Caco-2 (cell line): Measurements from ENCODE around the gene COL4A2. TPM values are rescaled to one million over a fixed set of nuclear protein-coding genes. Genes with fewer than 3 reads are reported as not detected.

Source experiments
- BruUV-seq: library from RNA; stranded (reverse); fragments of 400-500 nt; replicated peaks from 2 replicates; lab custom pipeline; 2021; lab: Mats Ljungman, UMichigan
- CTCF ChIA-PET: fragments of 300-600 bp; sonication (Branson Sonifier 250); formaldehyde crosslinking; loops from one replicate; lab custom pipeline; 2022; ENCODE audit warnings: antibody characterized with exemption; lab: Charles Lee
- POLR2A ChIA-PET: fragments of 300-600 bp; sonication (Branson Sonifier 250); formaldehyde crosslinking; loops from one replicate; lab custom pipeline; 2022; ENCODE audit warnings: antibody characterized with exemption; lab: Charles Lee
- DNase-seq, 2 experiments: peaks; one replicate each; pipeline versions ENCODE4 v3.0.0 to v3.0.0-alpha.2; 2020 to 2022
- H3K27me3 ChIP-seq: replicated peaks from 2 replicates; pipeline ENCODE4 v1.6.0; 2011; ENCODE audit warnings: low read length; ENCODE audit not compliant: control insufficient read depth, insufficient read depth
- H3K36me3 ChIP-seq: 2 replicates; pipeline ENCODE4 v1.5.1; 2011; ENCODE audit warnings: low read length; ENCODE audit not compliant: control insufficient read depth, insufficient read depth
- H3K4me1 ChIP-seq: fragments of 250-450 bp; sonication (Bioruptor Pico); 2 replicates; pipeline ENCODE4 v1.5.1; 2020; ENCODE audit warnings: mild to moderate bottlenecking
- H3K4me3 ChIP-seq: 2 replicates; pipeline ENCODE4 v1.5.1; 2011; ENCODE audit warnings: low read depth, mild to moderate bottlenecking, control low read depth, low read length
- H3K9me3 ChIP-seq: fragments of 250-450 bp; sonication (Bioruptor Pico); 2 replicates; pipeline ENCODE4 v1.5.1; 2020; ENCODE audit warnings: mild to moderate bottlenecking, moderate library complexity
- H3K27ac Mint-ChIP-seq: one replicate; pipeline ENCODE4 v1.8.0; 2022; ENCODE audit warnings: mixed read lengths; ENCODE audit not compliant: unreplicated experiment
- H3K27me3 Mint-ChIP-seq: one replicate; pipeline ENCODE4 v1.8.0; 2022; ENCODE audit warnings: mixed read lengths; ENCODE audit not compliant: insufficient read depth, unreplicated experiment
- H3K36me3 Mint-ChIP-seq: one replicate; pipeline ENCODE4 v1.8.0; 2022; ENCODE audit warnings: mild to moderate bottlenecking, mixed read lengths; ENCODE audit not compliant: insufficient read depth, unreplicated experiment
- H3K4me1 Mint-ChIP-seq: one replicate; pipeline ENCODE4 v1.8.0; 2022; ENCODE audit warnings: low read depth, mixed read lengths; ENCODE audit not compliant: unreplicated experiment
- H3K4me3 Mint-ChIP-seq: one replicate; pipeline ENCODE4 v1.8.0; 2022; ENCODE audit warnings: mild to moderate bottlenecking, moderate library complexity, mixed read lengths; ENCODE audit not compliant: unreplicated experiment
- H3K9me3 Mint-ChIP-seq: one replicate; pipeline ENCODE4 v1.8.0; 2022; ENCODE audit warnings: mixed read lengths; ENCODE audit not compliant: unreplicated experiment
- intact Hi-C: fragments of 100-400 bp; cut with micrococcal nuclease; formaldehyde crosslinking; loops from one replicate; pipeline ENCODE4 v1.10.0; 2022; ENCODE audit not compliant: unreplicated experiment
- total RNA-seq: library from RNA; stranded (reverse); gene quantifications from 2 replicates; pipeline ENCODE4 v1.2.3, GENCODE V29; 2022
- TF ChIP-seq, protein P1 (sequence below), 2 experiments: fragments of 200-600 bp in 1 of 2; IDR thresholded peaks; 1 replicate in 1 of 2; 2 replicates in 1 of 2; pipeline versions ENCODE4 v1.5.1 to v1.8.0; 2011 to 2022; ENCODE audit warnings: antibody characterized with exemption in 1 of 2, control low read depth in 1 of 2, inconsistent platforms in 1 of 2, low read depth in 1 of 2, low read length in 1 of 2, mild to moderate bottlenecking in 1 of 2, moderate library complexity in 1 of 2; ENCODE audit not compliant: insufficient read depth in 1 of 2, severe bottlenecking in 1 of 2, unreplicated experiment in 1 of 2

Gene COL4A2
- total RNA-seq, 1 experiment from 2014 or later = 19.2 TPM

DNA sequence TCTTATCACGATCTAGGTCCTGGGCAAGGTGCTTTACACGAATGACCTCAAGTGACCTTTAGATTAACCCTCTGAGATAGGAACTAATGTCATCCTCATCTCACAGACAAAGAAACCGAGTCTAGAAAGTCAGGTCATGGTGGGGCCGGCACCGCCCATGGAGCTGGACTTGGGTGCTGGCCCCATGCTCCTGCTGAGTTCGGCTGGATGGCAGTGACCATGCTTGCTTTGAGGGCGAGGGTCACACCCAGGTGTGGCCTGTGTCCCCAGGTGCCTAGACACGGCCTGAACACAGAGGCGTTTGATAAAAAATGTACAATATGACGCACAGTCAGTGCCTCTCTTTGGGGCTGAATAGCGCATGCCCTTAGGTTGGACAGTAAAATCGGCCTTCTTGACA, 26.8 kb downstream of the COL4A2 start:
- Histone ChIP-seq H3K9me3 (no peaks in the 10 kb centered on the region), H3K4me3 (no peak overlapping the region), H3K36me3 (no peaks in the 10 kb centered on the region), H3K4me1 (0 out of 2 replicates have a peak, but pooled peaks cover 5% of the 10 kb centered on the region), H3K27me3 (no peaks in the 10 kb centered on the region)
- Mint-ChIP-seq H3K4me3 (no peak overlapping the region), H3K27ac (no peak overlapping the region), H3K4me1 (no peaks in the 10 kb centered on the region), H3K9me3 (no peaks in the 10 kb centered on the region), H3K27me3 (no peaks in the 10 kb centered on the region), H3K36me3 (no peaks in the 10 kb centered on the region)
- no TSS peak for BruUV-seq
- ChIA-PET CTCF (no interaction called here), POLR2A (no interaction called here)
- intact Hi-C loops = no loop called here
- DNase-seq = no peak
- TF ChIP-seq, protein P1, sequence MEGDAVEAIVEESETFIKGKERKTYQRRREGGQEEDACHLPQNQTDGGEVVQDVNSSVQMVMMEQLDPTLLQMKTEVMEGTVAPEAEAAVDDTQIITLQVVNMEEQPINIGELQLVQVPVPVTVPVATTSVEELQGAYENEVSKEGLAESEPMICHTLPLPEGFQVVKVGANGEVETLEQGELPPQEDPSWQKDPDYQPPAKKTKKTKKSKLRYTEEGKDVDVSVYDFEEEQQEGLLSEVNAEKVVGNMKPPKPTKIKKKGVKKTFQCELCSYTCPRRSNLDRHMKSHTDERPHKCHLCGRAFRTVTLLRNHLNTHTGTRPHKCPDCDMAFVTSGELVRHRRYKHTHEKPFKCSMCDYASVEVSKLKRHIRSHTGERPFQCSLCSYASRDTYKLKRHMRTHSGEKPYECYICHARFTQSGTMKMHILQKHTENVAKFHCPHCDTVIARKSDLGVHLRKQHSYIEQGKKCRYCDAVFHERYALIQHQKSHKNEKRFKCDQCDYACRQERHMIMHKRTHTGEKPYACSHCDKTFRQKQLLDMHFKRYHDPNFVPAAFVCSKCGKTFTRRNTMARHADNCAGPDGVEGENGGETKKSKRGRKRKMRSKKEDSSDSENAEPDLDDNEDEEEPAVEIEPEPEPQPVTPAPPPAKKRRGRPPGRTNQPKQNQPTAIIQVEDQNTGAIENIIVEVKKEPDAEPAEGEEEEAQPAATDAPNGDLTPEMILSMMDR (IDR thresholded peaks at IDR 0.05; ENCODE audit: insufficient read depth in 1 of 2, low read depth in 1 of 2, low read length in 1 of 2, severe bottlenecking in 1 of 2, unreplicated experiment in 1 of 2) = no peak

DNA sequence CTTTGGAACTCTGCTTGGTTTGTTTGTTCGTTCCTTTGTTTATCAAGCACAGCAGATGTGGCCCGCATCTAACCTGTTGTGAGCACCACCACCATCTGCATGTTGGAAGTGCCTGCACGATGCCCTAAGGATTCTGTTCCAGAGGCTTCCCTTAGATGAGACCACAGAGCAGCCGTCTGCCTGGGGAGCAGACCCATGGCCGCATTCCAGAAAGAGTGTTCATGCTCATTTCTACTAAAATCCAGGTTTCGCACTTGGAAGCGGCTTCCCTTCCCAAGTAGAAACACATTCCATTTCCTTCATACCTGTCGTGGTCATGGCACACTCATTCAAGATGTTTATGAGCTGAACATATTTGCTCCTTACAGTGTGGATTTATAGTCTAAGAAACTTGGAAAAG, 27.2 kb downstream of the COL4A2 start:
- Mint-ChIP-seq H3K4me1 (no peaks in the 10 kb centered on the region), H3K27me3 (no peaks in the 10 kb centered on the region), H3K36me3 (no peaks in the 10 kb centered on the region), H3K4me3 (no peak overlapping the region), H3K9me3 (no peaks in the 10 kb centered on the region), H3K27ac (no peak overlapping the region)
- Histone ChIP-seq H3K36me3 (no peaks in the 10 kb centered on the region), H3K4me1 (0 out of 2 replicates have a peak, but pooled peaks cover 5% of the 10 kb centered on the region), H3K9me3 (no peaks in the 10 kb centered on the region), H3K27me3 (no peaks in the 10 kb centered on the region), H3K4me3 (no peak overlapping the region)
- no peak for DNase-seq
- TF ChIP-seq, protein P1 (IDR thresholded peaks at IDR 0.05; ENCODE audit: insufficient read depth in 1 of 2, low read depth in 1 of 2, low read length in 1 of 2, severe bottlenecking in 1 of 2, unreplicated experiment in 1 of 2) = no peak
- no TSS peak for BruUV-seq
- intact Hi-C loops = no loop called here
- POLR2A ChIA-PET = no interaction called here
- CTCF ChIA-PET = no interaction called here

DNA sequence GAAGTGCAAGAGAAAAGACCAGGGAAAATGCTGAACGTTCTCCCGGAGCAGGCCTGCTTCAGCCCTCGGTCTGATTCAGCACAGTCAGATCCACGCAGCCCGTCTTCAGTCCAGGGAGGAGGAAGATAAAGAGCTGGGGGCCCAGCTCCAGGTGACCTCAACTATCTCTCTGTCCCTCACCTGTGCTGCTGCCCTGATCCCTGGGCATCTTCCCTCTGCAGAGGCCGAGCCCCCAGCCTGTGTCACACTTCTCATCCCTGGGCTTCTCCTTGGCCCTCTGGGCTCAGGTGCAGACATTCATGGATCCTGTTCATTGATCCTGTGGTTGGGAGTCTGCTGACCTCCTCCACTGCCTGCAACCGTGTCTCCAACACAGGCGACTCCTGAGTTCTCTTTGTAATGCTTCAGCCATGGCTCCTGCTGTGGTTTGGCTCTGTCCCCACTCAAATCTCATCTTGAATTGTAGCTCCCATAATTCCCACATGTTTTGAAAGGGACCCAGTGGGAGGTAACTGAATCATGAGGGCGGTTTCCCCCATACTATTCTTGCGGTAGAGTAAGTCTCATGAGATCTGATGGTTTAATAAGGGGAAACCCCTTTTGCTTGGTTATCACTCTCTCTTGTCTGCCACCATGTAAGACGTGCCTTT, 27.9 kb downstream of the COL4A2 start:
- Mint-ChIP-seq H3K27ac (no peak overlapping the region), H3K4me1 (no peaks in the 10 kb centered on the region), H3K9me3 (no peaks in the 10 kb centered on the region), H3K36me3 (no peaks in the 10 kb centered on the region), H3K27me3 (no peaks in the 10 kb centered on the region), H3K4me3 (no peak overlapping the region)
- CTCF ChIA-PET = no interaction called here
- no peak for DNase-seq
- BruUV-seq = no TSS peak
- Histone ChIP-seq H3K4me3 (no peak overlapping the region), H3K9me3 (no peaks in the 10 kb centered on the region), H3K4me1 (0 out of 2 replicates have a peak, but pooled peaks cover 5% of the 10 kb centered on the region), H3K36me3 (no peaks in the 10 kb centered on the region), H3K27me3 (no peaks in the 10 kb centered on the region)
- TF ChIP-seq, protein P1 (IDR thresholded peaks at IDR 0.05; ENCODE audit: insufficient read depth in 1 of 2, low read depth in 1 of 2, low read length in 1 of 2, severe bottlenecking in 1 of 2, unreplicated experiment in 1 of 2) = no peak
- intact Hi-C loops = no loop called here
- POLR2A ChIA-PET = no interaction called here
